GM21381 (cell line): ENCODE measurements around the gene AK5.
A peak's percentile ranks its signal among the peaks of the same experiment; 100 is the strongest.

Source experiments
- ATAC-seq: cut with Tn5 transposase; IDR thresholded peaks from one replicate; pipeline ENCODE4 v1.9.1; 2021; ENCODE audit warnings: mild to moderate bottlenecking, moderate library complexity; ENCODE audit not compliant: unreplicated experiment

AK5 gene

GRCh38 chr1:77281491-77282186 lies at the start of gene AK5:
TSS of gene AK5 (plus strand) at chr1:77282019. CDS start at chr1:77282314, 295 bp downstream.
- ATAC-seq = peak; percentile 63

GRCh38 chr1:77232829-77233228 lies 49.0 kb upstream of the AK5 start:
- ATAC-seq = no peak

- no peak for ATAC-seq
Measured at GRCh38 chr1:77234096-77234495, 47.7 kb upstream of the AK5 start.

- no peak for ATAC-seq
Measured at GRCh38 chr1:77234943-77235342, 46.9 kb upstream of the AK5 start.

GRCh38 chr1:77238462-77238861 lies 43.4 kb upstream of the AK5 start:
- no peak for ATAC-seq

GRCh38 chr1:77239311-77239710 lies 42.5 kb upstream of the AK5 start:
- ATAC-seq = no peak

- no peak for ATAC-seq
Measured at GRCh38 chr1:77245830-77246229, 36.0 kb upstream of the AK5 start.

- ATAC-seq = no peak
Measured at GRCh38 chr1:77250126-77250525, 31.7 kb upstream of the AK5 start.

GRCh38 chr1:77253211-77253610 lies 28.6 kb upstream of the AK5 start:
- no peak for ATAC-seq

- ATAC-seq = no peak
Measured at GRCh38 chr1:77263708-77264107, 18.1 kb upstream of the AK5 start.

- ATAC-seq = no peak
Measured at GRCh38 chr1:77265180-77265579, 16.6 kb upstream of the AK5 start.

GRCh38 chr1:77267035-77267434 lies 14.8 kb upstream of the AK5 start:
- ATAC-seq = no peak

- no peak for ATAC-seq
Measured at GRCh38 chr1:77271852-77272580, 9.8 kb upstream of the AK5 start.

- ATAC-seq = no peak
Measured at GRCh38 chr1:77273891-77274290, 7.9 kb upstream of the AK5 start.

GRCh38 chr1:77275194-77275593 lies 6.6 kb upstream of the AK5 start:
- ATAC-seq = no peak

GRCh38 chr1:77276941-77277340 lies 4.9 kb upstream of the AK5 start:
- no peak for ATAC-seq

- no peak for ATAC-seq
Measured at GRCh38 chr1:77279929-77280328, 1.9 kb upstream of the AK5 start.

- no peak for ATAC-seq
Measured at GRCh38 chr1:77280962-77281361, 857 bp upstream of the AK5 start.

GRCh38 chr1:77282187-77282865 lies 507 bp downstream of the AK5 start:
- ATAC-seq = peak; percentile 34

- no peak for ATAC-seq
Measured at GRCh38 chr1:77282866-77283539, 1.2 kb downstream of the AK5 start.

GRCh38 chr1:77283701-77284425 lies 2.0 kb downstream of the AK5 start:
- ATAC-seq = no peak
